UCSD-AML1 (cell line): Measurements from ENCODE around the gene GDE1.
"Not testable (repeated sequence)": the region's sequence is repeated elsewhere in the genome, so short reads cannot be mapped to it uniquely, and the experiment has no call there.

Experiments used
- DNase-seq: peaks from one replicate; lab custom pipeline; 2025; ENCODE audit not compliant: unreplicated experiment; lab: John Stamatoyannopoulos, UW

Gene GDE1, protein sequence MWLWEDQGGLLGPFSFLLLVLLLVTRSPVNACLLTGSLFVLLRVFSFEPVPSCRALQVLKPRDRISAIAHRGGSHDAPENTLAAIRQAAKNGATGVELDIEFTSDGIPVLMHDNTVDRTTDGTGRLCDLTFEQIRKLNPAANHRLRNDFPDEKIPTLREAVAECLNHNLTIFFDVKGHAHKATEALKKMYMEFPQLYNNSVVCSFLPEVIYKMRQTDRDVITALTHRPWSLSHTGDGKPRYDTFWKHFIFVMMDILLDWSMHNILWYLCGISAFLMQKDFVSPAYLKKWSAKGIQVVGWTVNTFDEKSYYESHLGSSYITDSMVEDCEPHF

DNA sequence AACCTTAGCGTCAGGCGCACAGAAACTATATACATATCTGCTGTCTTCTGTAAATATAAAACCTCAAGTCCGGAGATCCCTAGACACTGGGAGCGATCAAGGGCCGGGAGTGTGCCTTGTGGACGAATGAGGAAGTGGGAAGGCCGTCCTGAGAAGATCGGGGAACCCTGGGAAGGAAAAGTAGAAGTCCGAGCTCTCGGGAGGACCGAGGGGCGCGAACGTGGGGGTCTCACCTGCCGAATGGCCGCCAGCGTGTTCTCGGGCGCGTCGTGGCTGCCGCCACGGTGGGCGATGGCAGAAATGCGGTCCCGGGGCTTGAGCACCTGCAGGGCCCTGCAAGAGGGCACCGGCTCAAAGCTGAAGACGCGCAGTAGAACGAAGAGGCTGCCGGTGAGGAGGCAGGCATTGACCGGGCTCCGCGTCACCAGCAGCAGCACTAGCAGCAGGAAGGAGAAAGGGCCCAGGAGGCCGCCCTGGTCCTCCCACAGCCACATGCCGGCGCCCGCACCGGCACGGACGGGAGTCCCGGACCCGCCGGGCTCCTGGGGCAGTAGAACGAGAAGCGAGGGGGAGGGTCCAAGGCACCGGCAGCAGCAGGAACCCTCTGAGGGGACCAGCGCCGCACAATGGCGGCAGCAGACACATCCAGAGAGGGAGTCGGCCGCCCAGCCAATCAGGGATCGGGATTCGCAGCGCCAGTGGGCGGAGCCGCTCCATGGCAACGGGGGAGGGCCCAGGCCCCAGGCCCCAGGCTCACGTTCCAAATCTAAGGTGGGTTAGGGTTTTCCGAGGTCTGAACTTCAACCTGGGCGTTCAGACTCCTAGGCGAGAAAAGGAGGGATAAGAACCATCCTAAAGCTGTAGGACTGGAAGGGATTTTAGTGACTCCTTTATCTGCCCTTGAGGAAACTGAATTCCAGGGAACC is at the start of gene GDE1:
GDE1 (minus strand) TSS at position 628 of the 926 bp plus-strand sequence; CDS start at position 494, 134 bp downstream.
- DNase-seq: peak; percentile 93

GRCh38 chr16:19567560-19567959 is 45.7 kb upstream of the GDE1 start:
- DNase-seq: no peak

DNA sequence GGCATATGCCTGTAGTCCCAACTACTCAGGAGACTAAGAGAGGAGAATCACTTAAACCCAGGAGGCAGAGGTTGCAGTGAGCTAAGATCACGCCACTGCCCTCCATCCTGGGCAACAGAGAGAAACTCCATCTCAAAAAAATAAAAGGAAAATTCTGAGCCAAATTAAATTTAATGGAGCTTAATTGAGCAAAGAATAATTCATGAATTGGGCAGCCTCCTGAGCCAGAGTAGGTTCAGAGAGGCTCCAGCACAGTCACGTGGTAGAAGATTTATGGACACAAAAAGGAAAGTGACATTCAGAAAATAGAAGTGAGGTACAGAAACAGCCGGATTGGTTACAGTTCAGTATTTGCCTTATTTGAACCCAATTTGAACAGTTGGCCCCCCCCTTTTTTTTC is 44.5 kb upstream of the GDE1 start:
- no peak for DNase-seq

- DNase-seq: no peak
Measured at GRCh38 chr16:19563377-19563776, 41.5 kb upstream of the GDE1 start.

- no peak for DNase-seq
Measured at GRCh38 chr16:19560078-19560477, 38.2 kb upstream of the GDE1 start.

DNA sequence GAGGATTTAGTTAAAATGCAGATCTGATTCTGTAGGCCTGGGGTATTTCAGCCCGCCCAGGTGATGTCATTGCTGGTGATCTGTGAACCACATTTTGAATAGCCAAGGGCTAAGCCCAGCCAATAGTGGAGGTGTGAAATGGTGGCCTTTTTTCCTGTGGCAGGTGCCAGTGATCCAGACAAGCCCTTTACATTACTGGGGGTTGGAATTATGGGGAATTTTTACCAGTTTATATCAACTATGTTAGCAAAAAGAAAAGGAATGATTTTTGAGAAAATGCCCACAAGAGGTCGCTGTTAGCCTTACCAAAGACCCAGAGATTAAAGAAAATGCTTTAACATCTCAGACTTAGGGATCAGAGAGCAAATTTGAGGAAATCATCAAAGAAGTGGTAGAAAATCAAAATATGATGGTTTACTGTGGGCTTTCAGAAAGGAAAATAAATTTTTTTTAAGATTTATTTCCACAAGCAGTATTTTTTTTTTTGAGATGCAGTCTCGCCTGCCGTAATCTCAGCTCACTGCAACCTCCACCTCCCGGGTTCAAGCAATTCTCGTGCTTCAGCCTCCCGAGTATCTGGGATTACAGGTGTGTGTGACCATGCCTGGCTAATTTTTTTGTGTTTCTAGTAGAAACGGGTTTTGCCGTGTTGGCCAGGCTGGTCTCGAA is 37.5 kb upstream of the GDE1 start:
- peak; percentile 17 for DNase-seq

GRCh38 chr16:19555938-19556771 is 34.3 kb upstream of the GDE1 start:
- peak; percentile 57 for DNase-seq

DNA sequence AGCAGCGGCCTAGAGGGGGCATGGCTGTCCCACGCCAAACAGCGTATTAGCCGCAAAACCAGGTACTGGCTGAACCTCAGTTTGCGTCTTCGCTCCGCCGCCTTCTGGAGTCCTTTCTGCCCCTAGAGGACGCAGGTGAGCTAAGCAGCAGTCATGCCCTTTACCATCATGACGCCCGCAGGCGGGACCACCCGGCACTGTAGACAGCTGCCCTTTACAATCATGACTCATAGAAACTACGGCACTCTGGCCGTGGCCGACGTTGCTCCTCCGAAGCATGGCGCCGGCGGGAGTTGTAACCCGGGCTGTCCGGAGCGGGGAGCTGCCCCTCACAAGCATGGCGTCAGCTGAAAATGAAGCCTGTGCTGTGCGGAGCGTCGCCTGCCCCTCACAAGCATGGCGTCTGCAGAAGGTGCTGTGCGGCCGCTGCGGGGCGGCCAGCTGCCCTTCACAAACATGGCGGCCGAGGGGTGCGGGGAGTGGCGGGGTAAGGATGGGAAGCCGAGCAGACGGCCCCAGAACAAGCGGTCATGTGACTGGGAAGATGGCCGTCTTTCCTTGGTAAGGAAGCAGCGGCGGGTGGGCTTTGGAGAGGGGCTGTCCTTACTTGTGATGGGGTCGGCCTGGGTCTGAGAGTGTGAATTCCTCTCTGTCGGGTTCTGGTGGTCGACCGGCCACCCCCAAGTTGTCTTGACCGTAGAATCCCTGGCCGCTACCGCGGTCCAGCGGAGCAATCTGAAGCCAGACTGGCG is 33.5 kb upstream of the GDE1 start, which contains the start of gene VPS35L:
VPS35L (plus strand) TSS at position 518 of the 752 bp plus-strand sequence; CDS start at position 545, 27 bp downstream.
- DNase-seq: peak; percentile 98

- DNase-seq: no peak
Measured at GRCh38 chr16:19549673-19550072, 27.8 kb upstream of the GDE1 start.

- DNase-seq: no peak
Measured at GRCh38 chr16:19548144-19548543, 26.2 kb upstream of the GDE1 start.

- not testable (repeated sequence) for DNase-seq
Measured at GRCh38 chr16:19543278-19543996, 21.5 kb upstream of the GDE1 start.

DNA sequence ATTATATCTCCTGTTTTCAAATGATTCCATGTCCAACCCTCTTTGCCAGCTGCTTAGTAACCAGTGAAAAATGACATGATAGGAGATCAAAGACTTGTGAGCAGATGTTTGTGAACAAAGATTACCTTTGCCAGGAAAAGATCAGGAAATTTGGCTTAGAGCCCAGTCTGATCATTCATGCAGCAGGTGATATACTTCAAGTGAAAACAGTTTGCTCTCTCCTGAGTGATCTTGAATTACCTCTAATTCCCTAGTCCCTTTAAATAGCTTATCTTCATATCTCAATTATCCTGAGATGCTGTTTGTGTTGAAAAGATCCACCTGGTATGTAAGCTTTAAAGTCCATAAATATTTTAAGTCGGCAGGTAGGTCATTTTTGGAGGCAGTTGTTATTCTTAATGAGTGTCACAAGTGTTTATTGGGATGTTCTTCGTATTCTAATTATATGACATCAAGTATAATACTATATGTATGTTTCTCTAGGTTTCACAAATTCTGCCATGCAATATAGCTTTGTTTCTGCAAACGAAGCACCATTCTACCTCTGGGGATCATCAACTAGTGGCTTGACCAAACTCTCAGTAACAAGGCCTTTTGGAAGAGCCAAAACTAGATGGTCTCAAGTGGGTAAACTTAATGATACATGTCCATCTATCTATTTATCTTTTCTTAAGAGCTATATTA is 20.4 kb upstream of the GDE1 start:
- DNase-seq: no peak

- DNase-seq: no peak
Measured at GRCh38 chr16:19540241-19540970, 18.5 kb upstream of the GDE1 start.

- DNase-seq: no peak
Measured at GRCh38 chr16:19532601-19533000, 10.7 kb upstream of the GDE1 start.

- no peak for DNase-seq
Measured at GRCh38 chr16:19528666-19529065, 6.8 kb upstream of the GDE1 start.

DNA sequence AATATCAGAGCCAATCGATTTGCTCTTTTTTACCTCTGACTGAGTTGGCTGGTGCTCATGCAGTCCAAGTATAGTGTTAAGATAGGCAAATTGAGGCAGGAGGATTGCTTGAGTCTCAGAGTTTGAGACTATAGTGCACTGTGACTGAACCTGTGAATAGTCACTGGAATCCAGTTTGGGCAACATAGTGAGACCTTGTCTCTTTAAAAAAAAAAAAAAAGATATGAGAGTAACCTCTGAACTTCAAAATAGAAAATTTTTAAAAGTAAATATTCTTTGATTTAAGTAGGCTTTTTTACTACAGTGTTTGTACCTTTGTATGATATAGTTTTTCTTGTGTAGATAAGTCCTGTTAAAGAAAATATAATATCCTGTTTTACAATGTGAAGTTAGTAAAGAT is 5.3 kb upstream of the GDE1 start:
- no peak for DNase-seq

- DNase-seq: no peak
Measured at GRCh38 chr16:19525385-19525723, 3.5 kb upstream of the GDE1 start.
